Endothelial cell (in vitro differentiated cells): ENCODE measurements around the gene SCFD2. TPM values are rescaled to one million over a fixed set of nuclear protein-coding genes. Genes with fewer than 3 reads are reported as not detected.
A peak's percentile ranks its signal among the peaks of the same experiment; 100 is the strongest.
"Not testable (repeated sequence)": the region's sequence is repeated elsewhere in the genome, so short reads cannot be mapped to it uniquely, and the experiment has no call there.

Experiments used
- DNase-seq: peaks from one replicate; pipeline ENCODE4 v3.0.0; 2021; ENCODE audit warnings: low spot score
- H3K27ac Mint-ChIP-seq: one replicate; pipeline ENCODE4 v1.8.0; 2021; ENCODE audit warnings: mixed read lengths, inconsistent platforms; ENCODE audit not compliant: unreplicated experiment
- H3K27me3 Mint-ChIP-seq: one replicate; pipeline ENCODE4 v1.8.0; 2021; ENCODE audit warnings: mild to moderate bottlenecking, moderate library complexity, mixed read lengths, inconsistent platforms; ENCODE audit not compliant: unreplicated experiment
- H3K36me3 Mint-ChIP-seq: one replicate; pipeline ENCODE4 v1.8.0; 2021; ENCODE audit warnings: mild to moderate bottlenecking, low read depth, mixed read lengths, inconsistent platforms; ENCODE audit not compliant: unreplicated experiment
- H3K4me1 Mint-ChIP-seq: one replicate; pipeline ENCODE4 v1.8.0; 2021; ENCODE audit warnings: mild to moderate bottlenecking, mixed read lengths, inconsistent platforms; ENCODE audit not compliant: unreplicated experiment
- H3K4me3 Mint-ChIP-seq: one replicate; pipeline ENCODE4 v1.8.0; 2021; ENCODE audit warnings: mild to moderate bottlenecking, mixed read lengths, inconsistent platforms; ENCODE audit not compliant: unreplicated experiment
- H3K9me3 Mint-ChIP-seq: one replicate; pipeline ENCODE4 v1.8.0; 2021; ENCODE audit warnings: mixed read lengths, inconsistent platforms; ENCODE audit not compliant: unreplicated experiment
- CTCF ChIP-seq: fragments of 200-600 bp; sonication (generic); IDR thresholded peaks from one replicate; pipeline ENCODE4 v1.5.0; 2021; ENCODE audit warnings: antibody characterized with exemption; ENCODE audit not compliant: unreplicated experiment
- total RNA-seq: library from RNA; stranded (reverse); fragmentation: NEBNext Ultra II Directional; extraction: Animal tissue kit (Norgen Biotek cat#: 25700); gene quantifications from one replicate; pipeline ENCODE4 v1.2.1, GENCODE V29; 2021; ENCODE audit not compliant: unreplicated experiment

Gene SCFD2
- total RNA-seq, 1 donor from 2014 or later, result 13.6 TPM

GRCh38 chr4:53233114-53233795, 132.6 kb downstream of the SCFD2 start:
- H3K4me3 Mint-ChIP-seq, result no peak overlapping the region
- no peak overlapping the region for H3K27ac Mint-ChIP-seq
- no peaks in the 10 kb centered on the region for H3K27me3 Mint-ChIP-seq
- no peaks in the 10 kb centered on the region for H3K36me3 Mint-ChIP-seq
- H3K4me1 Mint-ChIP-seq, result no peaks in the 10 kb centered on the region
- no peak for DNase-seq
- no peaks in the 10 kb centered on the region for H3K9me3 Mint-ChIP-seq
- no peak for TF ChIP-seq CTCF

GRCh38 chr4:53232371-53232770, 133.5 kb downstream of the SCFD2 start:
- Mint-ChIP-seq H3K4me1 (peaks cover 3% of the 10 kb centered on the region), H3K9me3 (no peaks in the 10 kb centered on the region), H3K27ac (no peak overlapping the region), H3K27me3 (no peaks in the 10 kb centered on the region), H3K36me3 (no peaks in the 10 kb centered on the region), H3K4me3 (no peak overlapping the region)
- DNase-seq, result no peak
- no peak for TF ChIP-seq CTCF

- Mint-ChIP-seq H3K27ac (peak overlapping the region; percentile 76), H3K4me1 (peaks cover 3% of the 10 kb centered on the region), H3K27me3 (no peaks in the 10 kb centered on the region), H3K36me3 (no peaks in the 10 kb centered on the region), H3K9me3 (no peaks in the 10 kb centered on the region), H3K4me3 (no peak overlapping the region)
- no peak for DNase-seq
- no peak for TF ChIP-seq CTCF
Measured at GRCh38 chr4:53228036-53228435, 137.8 kb downstream of the SCFD2 start.

- no peaks in the 10 kb centered on the region for H3K9me3 Mint-ChIP-seq
- no peak overlapping the region for H3K27ac Mint-ChIP-seq
- no peak overlapping the region for H3K4me3 Mint-ChIP-seq
- no peaks in the 10 kb centered on the region for H3K36me3 Mint-ChIP-seq
- no peak for DNase-seq
- H3K27me3 Mint-ChIP-seq, result no peaks in the 10 kb centered on the region
- TF ChIP-seq CTCF, result no peak
- peaks cover 3% of the 10 kb centered on the region for H3K4me1 Mint-ChIP-seq
Measured at GRCh38 chr4:53227451-53227850, 138.4 kb downstream of the SCFD2 start.

GRCh38 chr4:53221832-53222480, 143.9 kb downstream of the SCFD2 start:
- TF ChIP-seq CTCF, result no peak
- H3K4me1 Mint-ChIP-seq, result no peaks in the 10 kb centered on the region
- no peak overlapping the region for H3K4me3 Mint-ChIP-seq
- H3K27ac Mint-ChIP-seq, result no peak overlapping the region
- H3K36me3 Mint-ChIP-seq, result peaks cover 13% of the 10 kb centered on the region
- H3K9me3 Mint-ChIP-seq, result peaks cover 5% of the 10 kb centered on the region
- H3K27me3 Mint-ChIP-seq, result no peaks in the 10 kb centered on the region
- DNase-seq, result no peak

GRCh38 chr4:53219148-53219547, 146.7 kb downstream of the SCFD2 start:
- not testable (repeated sequence) for H3K4me1 Mint-ChIP-seq, DNase-seq, H3K27ac Mint-ChIP-seq, H3K27me3 Mint-ChIP-seq, H3K9me3 Mint-ChIP-seq, H3K4me3 Mint-ChIP-seq
- peaks cover 13% of the 10 kb centered on the region for H3K36me3 Mint-ChIP-seq
